H1 (cell line): ENCODE measurements around the gene SCG2.

Experiments
- ATF3 ChIP-seq: IDR thresholded peaks from 2 replicates; pipeline ENCODE4 v1.6.1; 2011; ENCODE audit warnings: low read depth, mild to moderate bottlenecking, low read length; ENCODE audit not compliant: insufficient read depth
- CEBPB ChIP-seq: IDR thresholded peaks from 2 replicates; pipeline ENCODE4 v1.6.1; 2012; ENCODE audit warnings: low read depth, low read length
- CHD1 ChIP-seq: IDR thresholded peaks from 2 replicates; pipeline ENCODE4 v1.6.1; 2012; ENCODE audit warnings: low read depth, low read length, improper control_type of control experiment
- CHD7 ChIP-seq: fragments of 300-600 bp; sonication (generic); IDR thresholded peaks from 2 replicates; pipeline ENCODE4 v1.7.1; 2012; ENCODE audit warnings: low read length, moderate library complexity, mild to moderate bottlenecking, inconsistent platforms; ENCODE audit not compliant: insufficient replicate concordance
- CTCF ChIP-seq, 3 experiments: IDR thresholded peaks; 1 replicate in 2 of 3; 2 replicates in 1 of 3; pipeline versions ENCODE4 v1.5.1 to v1.6.1; 2011; ENCODE audit warnings: low read length in 3 of 3, mild to moderate bottlenecking in 3 of 3, inconsistent platforms in 2 of 3, low read depth in 1 of 3, moderate library complexity in 1 of 3; ENCODE audit not compliant: insufficient read depth in 1 of 3; ENCODE audit errors: control extremely low read depth in 1 of 3
- EP300 ChIP-seq, 2 experiments: IDR thresholded peaks; 1 replicate in 1 of 2; 2 replicates in 1 of 2; pipeline ENCODE4 v1.6.1; 2011 to 2012; ENCODE audit warnings: low read depth in 2 of 2, low read length in 2 of 2, mild to moderate bottlenecking in 2 of 2, borderline replicate concordance in 1 of 2, inconsistent platforms in 1 of 2, moderate library complexity in 1 of 2
- EZH2 ChIP-seq: fragments of 200-600 bp; sonication (generic); IDR thresholded peaks from 2 replicates; pipeline ENCODE4 v1.7.1; 2012; ENCODE audit warnings: low read depth, mild to moderate bottlenecking, moderate library complexity, low read length, inconsistent platforms; ENCODE audit not compliant: severe bottlenecking
- GTF2F1 ChIP-seq: IDR thresholded peaks from 2 replicates; pipeline ENCODE4 v1.6.1; 2012; ENCODE audit warnings: low read depth, low read length, improper control_type of control experiment, borderline replicate concordance
- HDAC2 ChIP-seq, 2 experiments: fragments of 300-600 bp in 1 of 2; sonication (generic) in 1 of 2; IDR thresholded peaks; 2 replicates each; pipeline ENCODE4 v1.6.1; 2011 to 2012; ENCODE audit warnings: low read depth in 2 of 2, low read length in 2 of 2, mild to moderate bottlenecking in 2 of 2, moderate library complexity in 2 of 2, borderline replicate concordance in 1 of 2, inconsistent platforms in 1 of 2
- NRF1 ChIP-seq: IDR thresholded peaks from 2 replicates; pipeline ENCODE4 v1.6.1; 2011; ENCODE audit warnings: mild to moderate bottlenecking, low read depth, low read length, improper control_type of control experiment
- POLR2A ChIP-seq, 2 experiments: IDR thresholded peaks; 1 replicate in 1 of 2; 2 replicates in 1 of 2; pipeline ENCODE4 v1.6.1; 2011; ENCODE audit warnings: low read depth in 2 of 2, low read length in 2 of 2, mild to moderate bottlenecking in 2 of 2; ENCODE audit errors: control extremely low read depth in 1 of 2
- POLR2AphosphoS5 ChIP-seq: IDR thresholded peaks from 2 replicates; pipeline ENCODE4 v1.6.1; 2011; ENCODE audit warnings: low read depth, low read length
- SIX5 ChIP-seq: IDR thresholded peaks from 2 replicates; pipeline ENCODE4 v1.6.1; 2011; ENCODE audit warnings: mild to moderate bottlenecking, low read depth, low read length
- SUZ12 ChIP-seq: fragments of 200-600 bp; sonication (generic); IDR thresholded peaks from 2 replicates; pipeline ENCODE4 v1.6.1; 2012; ENCODE audit warnings: mild to moderate bottlenecking, inconsistent platforms, low read length, moderate library complexity, mixed read lengths

GRCh38 chr2:223576873-223577272 is 25.3 kb downstream of the SCG2 start:
- TF ChIP-seq CTCF (IDR thresholded peaks at IDR 0.05; ENCODE audit: control extremely low read depth in 1 of 3, insufficient read depth in 1 of 3, low read depth in 1 of 3, low read length in 3 of 3) (no peak), CEBPB (no peak), POLR2A (IDR thresholded peaks at IDR 0.05; ENCODE audit: control extremely low read depth in 1 of 2, low read depth in 2 of 2, low read length in 2 of 2) (no peak), CHD7 (no peak), SIX5 (no peak), SUZ12 (no peak), GTF2F1 (no peak), HDAC2 (IDR thresholded peaks at IDR 0.05; ENCODE audit: borderline replicate concordance in 1 of 2, low read depth in 2 of 2, low read length in 2 of 2) (no peak), CHD1 (no peak), ATF3 (no peak), NRF1 (no peak), EZH2 (no peak), EP300 (IDR thresholded peaks at IDR 0.05; ENCODE audit: borderline replicate concordance in 1 of 2, low read depth in 2 of 2, low read length in 2 of 2) (no peak), POLR2AphosphoS5 (no peak)
